Measurements from ENCODE around the gene ZBTB20. TPM values are rescaled to one million over a fixed set of nuclear protein-coding genes. Genes with fewer than 3 reads are reported as not detected.
"Not testable (repeated sequence)": the region's sequence is repeated elsewhere in the genome, so short reads cannot be mapped to it uniquely, and the experiment has no call there.

ZBTB20 gene
- total RNA-seq, 1 donor = 32.9 TPM

DNA sequence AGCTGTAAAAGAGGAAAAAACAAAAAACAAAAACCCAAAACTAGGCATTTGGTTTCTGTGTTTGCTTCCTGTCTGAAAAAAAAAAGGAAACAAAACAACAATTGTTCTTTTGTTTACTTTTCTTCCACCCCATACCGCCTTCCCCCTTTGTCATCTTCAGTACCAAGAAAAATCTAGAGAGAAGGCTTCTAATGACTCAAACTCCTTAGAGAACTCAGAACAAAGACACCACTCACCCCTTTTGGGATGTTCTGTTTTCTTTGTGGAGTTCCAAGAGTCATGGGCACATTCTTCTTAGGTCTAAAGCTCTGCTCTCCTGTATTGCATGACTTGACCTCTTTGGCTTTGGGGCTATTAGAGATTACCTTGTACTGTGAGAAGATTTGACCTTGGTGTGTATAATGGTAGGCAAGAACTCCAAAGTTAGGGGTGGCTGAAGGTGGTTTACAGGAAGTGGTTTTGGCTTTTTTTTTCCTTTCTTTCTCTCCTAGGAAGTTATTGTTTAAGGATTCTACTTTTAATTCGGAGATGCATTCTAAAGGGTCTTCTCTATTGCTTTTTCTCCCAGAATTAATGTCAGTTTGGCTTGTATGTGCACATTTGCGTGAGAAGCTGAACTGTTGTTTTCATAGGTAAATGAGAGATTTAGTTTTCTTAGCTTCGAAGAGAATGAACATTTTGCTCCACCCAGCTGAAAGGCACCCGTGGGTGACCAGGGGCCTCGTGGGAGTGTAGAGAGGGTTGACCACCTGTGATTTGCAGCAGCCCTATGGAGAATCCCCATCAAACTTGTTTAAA lies 39.5 kb upstream of the ZBTB20 start:
- Histone ChIP-seq H3K36me3 (ENCODE audit: insufficient read depth, low read length) (no peaks in the 10 kb centered on the region), H3K27ac (ENCODE audit: low read depth, low read length) (no peak overlapping the region), H4K20me1 (ENCODE audit: insufficient read depth, low read length) (no peaks in the 10 kb centered on the region), H3K9me3 (ENCODE audit: low read depth, low read length) (peaks cover 4% of the 10 kb centered on the region), H3K79me2 (ENCODE audit: insufficient read depth, low read length) (no peaks in the 10 kb centered on the region), H3K4me2 (ENCODE audit: insufficient read depth, low read length) (no peak overlapping the region), H3K4me3 (ENCODE audit: insufficient read depth, low read length) (no peak overlapping the region), H2AFZ (ENCODE audit: low read length) (no peak overlapping the region), H3K4me1 (ENCODE audit: insufficient read depth, low read length) (no peaks in the 10 kb centered on the region), H3K27me3 (ENCODE audit: insufficient read depth, low read length) (no peaks in the 10 kb centered on the region)
- TF ChIP-seq CTCF (IDR thresholded peaks at IDR 0.05; ENCODE audit: extremely low read depth, low read depth, low read length) = no peak
- peak; percentile 30 for DNase-seq (ENCODE audit: insufficient read length, low spot score, missing footprints)

GRCh38 chr3:115184859-115185572 lies 37.9 kb upstream of the ZBTB20 start:
- H4K20me1 ChIP-seq (ENCODE audit: insufficient read depth, low read length); H3K4me1 ChIP-seq (ENCODE audit: insufficient read depth, low read length); H3K79me2 ChIP-seq (ENCODE audit: insufficient read depth, low read length); H2AFZ ChIP-seq (ENCODE audit: low read length); H3K9me3 ChIP-seq (ENCODE audit: low read depth, low read length); H3K27me3 ChIP-seq (ENCODE audit: insufficient read depth, low read length); H3K4me3 ChIP-seq (ENCODE audit: insufficient read depth, low read length); H3K27ac ChIP-seq (ENCODE audit: low read depth, low read length); H3K36me3 ChIP-seq (ENCODE audit: insufficient read depth, low read length); DNase-seq (ENCODE audit: insufficient read length, low spot score, missing footprints); H3K4me2 ChIP-seq (ENCODE audit: insufficient read depth, low read length): not testable (repeated sequence)

DNA sequence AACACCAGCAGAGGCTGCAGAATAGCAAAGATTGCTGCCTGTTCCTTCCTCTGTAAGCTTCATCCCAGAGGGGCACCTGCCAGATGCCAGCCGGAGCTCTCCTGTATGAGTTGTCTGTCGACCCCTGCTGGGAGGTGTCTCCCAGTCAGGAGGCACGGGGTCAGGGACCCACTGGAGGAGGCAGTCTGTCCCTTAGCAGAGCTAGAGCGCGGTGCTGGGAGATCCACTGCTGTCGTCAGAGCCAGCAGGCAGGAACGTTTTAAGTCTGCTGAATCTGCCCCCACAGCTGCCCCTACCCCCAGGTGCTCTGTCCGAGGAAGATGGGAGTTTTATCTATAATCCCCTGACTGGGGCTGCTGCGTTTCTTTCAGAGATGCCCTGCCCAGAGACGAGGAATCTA lies 31.8 kb upstream of the ZBTB20 start:
- not testable (repeated sequence) for H3K9me3 ChIP-seq (ENCODE audit: low read depth, low read length); H2AFZ ChIP-seq (ENCODE audit: low read length); H4K20me1 ChIP-seq (ENCODE audit: insufficient read depth, low read length); H3K27ac ChIP-seq (ENCODE audit: low read depth, low read length); H3K4me2 ChIP-seq (ENCODE audit: insufficient read depth, low read length); H3K27me3 ChIP-seq (ENCODE audit: insufficient read depth, low read length); H3K4me1 ChIP-seq (ENCODE audit: insufficient read depth, low read length); DNase-seq (ENCODE audit: insufficient read length, low spot score, missing footprints); H3K36me3 ChIP-seq (ENCODE audit: insufficient read depth, low read length); H3K4me3 ChIP-seq (ENCODE audit: insufficient read depth, low read length); H3K79me2 ChIP-seq (ENCODE audit: insufficient read depth, low read length)

DNA sequence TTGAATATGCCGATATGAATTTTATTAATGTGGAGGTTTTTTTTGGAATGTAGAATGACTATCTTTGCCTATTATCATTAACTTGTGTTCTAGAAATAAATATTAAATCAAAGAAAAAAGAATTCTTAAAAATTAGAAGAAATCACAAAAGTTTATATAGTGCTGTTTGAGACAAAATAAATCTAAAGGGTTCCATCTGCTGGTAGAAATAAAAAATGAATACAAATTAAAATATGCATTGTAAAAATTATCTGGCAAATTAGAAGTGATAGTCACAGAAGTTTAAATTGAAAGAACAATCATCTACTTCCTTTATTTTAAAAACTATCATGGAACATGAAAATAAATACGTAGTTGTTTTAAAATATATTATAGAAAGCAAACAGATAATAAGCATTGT lies 22.7 kb upstream of the ZBTB20 start:
- Histone ChIP-seq H3K27me3 (ENCODE audit: insufficient read depth, low read length) (no peaks in the 10 kb centered on the region), H3K79me2 (ENCODE audit: insufficient read depth, low read length) (no peaks in the 10 kb centered on the region), H4K20me1 (ENCODE audit: insufficient read depth, low read length) (no peaks in the 10 kb centered on the region), H2AFZ (ENCODE audit: low read length) (no peak overlapping the region), H3K9me3 (ENCODE audit: low read depth, low read length) (no peaks in the 10 kb centered on the region), H3K36me3 (ENCODE audit: insufficient read depth, low read length) (no peaks in the 10 kb centered on the region), H3K4me2 (ENCODE audit: insufficient read depth, low read length) (no peak overlapping the region), H3K4me1 (ENCODE audit: insufficient read depth, low read length) (no peaks in the 10 kb centered on the region), H3K27ac (ENCODE audit: low read depth, low read length) (no peak overlapping the region), H3K4me3 (ENCODE audit: insufficient read depth, low read length) (no peak overlapping the region)
- DNase-seq (ENCODE audit: insufficient read length, low spot score, missing footprints) = no peak
- TF ChIP-seq CTCF (IDR thresholded peaks at IDR 0.05; ENCODE audit: extremely low read depth, low read depth, low read length) = peak; percentile 34

- no peak for DNase-seq (ENCODE audit: insufficient read length, low spot score, missing footprints)
- Histone ChIP-seq H3K79me2 (ENCODE audit: insufficient read depth, low read length) (no peaks in the 10 kb centered on the region), H3K4me1 (ENCODE audit: insufficient read depth, low read length) (no peaks in the 10 kb centered on the region), H3K9me3 (ENCODE audit: low read depth, low read length) (no peaks in the 10 kb centered on the region), H3K4me3 (ENCODE audit: insufficient read depth, low read length) (no peak overlapping the region), H3K27ac (ENCODE audit: low read depth, low read length) (no peak overlapping the region), H3K4me2 (ENCODE audit: insufficient read depth, low read length) (no peak overlapping the region), H3K27me3 (ENCODE audit: insufficient read depth, low read length) (no peaks in the 10 kb centered on the region), H4K20me1 (ENCODE audit: insufficient read depth, low read length) (no peaks in the 10 kb centered on the region), H2AFZ (ENCODE audit: low read length) (peak overlapping the region; percentile 67), H3K36me3 (ENCODE audit: insufficient read depth, low read length) (no peaks in the 10 kb centered on the region)
- no peak for TF ChIP-seq CTCF (IDR thresholded peaks at IDR 0.05; ENCODE audit: extremely low read depth, low read depth, low read length)
These were observed 18.6 kb upstream of the ZBTB20 start for GRCh38 chr3:115165701-115166100.
